Measurements from ENCODE around the gene CHST3. TPM values are rescaled to one million over a fixed set of nuclear protein-coding genes. Genes with fewer than 3 reads are reported as not detected.

CHST3 gene
- total RNA-seq, 1 experiment from 2014 or later, result 44.6 TPM

- CTCF ChIA-PET, result interaction anchor here (0.6 to 1.9 kb wide), 3 partner anchors 14 to 277 kb away, joined by 3 to 7 read pairs (median 3); no protein-coding TSS in a partner anchor
- TF ChIP-seq SIN3A (IDR thresholded peaks at IDR 0.05; ENCODE audit: borderline replicate concordance, insufficient read depth, low read depth, low read length) (no peak), CTCF (IDR thresholded peaks at IDR 0.05) (no peak), REST (IDR thresholded peaks at IDR 0.05; ENCODE audit: insufficient read depth in 1 of 2, low read depth in 2 of 2, low read length in 1 of 2) (no peak), POLR2AphosphoS5 (IDR thresholded peaks at IDR 0.05; ENCODE audit: low read depth, low read length) (no peak), TCF7L2 (IDR thresholded peaks at IDR 0.05; ENCODE audit: low read depth, low read length) (no peak)
- Histone ChIP-seq H3K4me3 (ENCODE audit: low read depth in 2 of 2, low read length in 2 of 2) (no peak overlapping the region), H3K36me3 (ENCODE audit: control insufficient read depth, insufficient read depth, low read length) (no peaks in the 10 kb centered on the region), H3K27me3 (ENCODE audit: control insufficient read depth, insufficient read depth, low read length) (no peaks in the 10 kb centered on the region), H3K27ac (ENCODE audit: low read length) (peak overlapping the region; percentile 67), H3K4me1 (ENCODE audit: control insufficient read depth, insufficient read depth, low read length) (peaks cover 43% of the 10 kb centered on the region), H3K9me3 (ENCODE audit: control insufficient read depth, insufficient read depth, low read depth, low read length) (no peaks in the 10 kb centered on the region)
- ATAC-seq (no peak), DNase-seq (ENCODE audit: low read depth, low spot score) (no peak)
- BruUV-seq (replicated peaks), result TSS peak; percentile 43
- in situ Hi-C loops (cut with HindIII; ENCODE audit: low pct_unique_long_range_greater_than_20kb, low sequenced_read_pairs) (no loop called here), intact Hi-C loops (cut with micrococcal nuclease; ENCODE audit: unreplicated experiment) (no loop called here)
- POLR2A ChIA-PET, result interaction anchor here (0.6 kb wide), 1 partner anchor 24 kb away, joined by 4 read pairs; no protein-coding TSS in a partner anchor
Measured at GRCh38 chr10:72062382-72062781, 98.2 kb downstream of the CHST3 start.

Other genes starting within 250 kb of the CHST3 start
- not detected for gene C10orf105, start 244.6 kb upstream of the CHST3 start, total RNA-seq (2021; ENCODE audit: unreplicated experiment)
- 34.9 TPM for gene VSIR, start 190.9 kb upstream of the CHST3 start, total RNA-seq (2021; ENCODE audit: unreplicated experiment)
- gene PSAP, start 113.1 kb upstream of the CHST3 start, total RNA-seq (2021; ENCODE audit: unreplicated experiment), result 3,649 TPM
- 4.8 TPM for gene SPOCK2, start 124.2 kb downstream of the CHST3 start, total RNA-seq (2021; ENCODE audit: unreplicated experiment)

Measured in Panc1 (cell line).